Retinal pigment epithelial cell (primary cell): Measurements from ENCODE around the gene CTDSPL.

ENCODE experiments used
- DNase-seq: peaks from one replicate; pipeline ENCODE4 v3.0.0-alpha.2; 2010; ENCODE audit warnings: low read depth
- H3K4me3 ChIP-seq: 2 replicates; pipeline ENCODE4 v1.5.1; 2011; ENCODE audit warnings: mild to moderate bottlenecking, low read length, control low read depth, moderate library complexity
- CTCF ChIP-seq: conservative IDR thresholded peaks from 2 replicates; pipeline ENCODE4 v1.5.1; 2011; ENCODE audit warnings: low read depth, low read length, control low read depth, inconsistent platforms

The CTDSPL gene

GRCh38 chr3:37826933-37827332, 34.7 kb upstream of the CTDSPL start:
- no peak for TF ChIP-seq CTCF
- no peak overlapping the region for H3K4me3 ChIP-seq
- no peak for DNase-seq

- no peak for TF ChIP-seq CTCF
- no peak for DNase-seq
- H3K4me3 ChIP-seq = no peak overlapping the region
Observed at GRCh38 chr3:37832480-37832879, 29.2 kb upstream of the CTDSPL start.

DNA sequence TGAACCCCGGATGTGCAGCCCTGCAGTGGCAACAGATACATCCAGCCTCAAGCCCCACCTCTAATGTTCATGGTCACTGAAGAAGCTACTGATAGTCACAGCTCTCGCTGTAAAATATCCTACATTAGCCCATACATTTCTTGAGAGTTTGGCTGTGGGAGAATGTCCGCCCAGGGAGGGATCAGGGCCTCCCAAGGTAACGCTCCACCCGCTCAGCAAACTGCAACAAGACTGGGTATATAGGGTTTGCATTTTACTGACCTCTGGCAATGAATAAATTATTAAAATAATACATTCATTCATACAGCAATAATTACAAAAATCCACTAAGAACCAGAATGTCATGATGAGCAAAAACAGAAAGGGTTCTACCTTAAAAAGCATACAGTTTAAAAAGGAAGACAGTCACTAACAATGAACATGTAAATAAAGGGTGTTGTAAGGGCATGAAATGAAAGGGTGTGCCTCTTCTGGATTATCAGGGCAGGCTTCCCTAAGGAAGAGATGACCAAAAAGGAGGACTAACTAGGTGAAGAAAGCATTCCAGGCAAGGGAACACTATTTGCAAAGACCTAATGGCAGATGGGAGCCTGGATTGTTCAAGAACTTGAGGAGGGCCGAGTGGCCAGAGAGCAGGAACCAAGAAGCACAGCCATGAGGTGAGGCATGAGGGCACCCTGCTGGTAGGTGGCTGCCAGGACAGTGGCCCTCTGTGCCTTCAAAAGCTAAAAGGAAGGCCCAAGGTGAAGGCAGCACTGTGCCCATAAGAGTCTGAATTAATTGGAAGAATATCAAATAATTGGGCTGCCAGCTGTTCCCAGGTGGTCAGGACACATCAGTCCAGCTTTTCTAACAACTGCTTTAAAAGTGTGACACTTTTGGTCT, 28.1 kb upstream of the CTDSPL start:
- peak; percentile 28 for TF ChIP-seq CTCF
- DNase-seq = no peak
- no peak overlapping the region for H3K4me3 ChIP-seq

GRCh38 chr3:37836589-37836988, 25.1 kb upstream of the CTDSPL start:
- no peak for DNase-seq
- no peak overlapping the region for H3K4me3 ChIP-seq
- no peak for TF ChIP-seq CTCF

DNA sequence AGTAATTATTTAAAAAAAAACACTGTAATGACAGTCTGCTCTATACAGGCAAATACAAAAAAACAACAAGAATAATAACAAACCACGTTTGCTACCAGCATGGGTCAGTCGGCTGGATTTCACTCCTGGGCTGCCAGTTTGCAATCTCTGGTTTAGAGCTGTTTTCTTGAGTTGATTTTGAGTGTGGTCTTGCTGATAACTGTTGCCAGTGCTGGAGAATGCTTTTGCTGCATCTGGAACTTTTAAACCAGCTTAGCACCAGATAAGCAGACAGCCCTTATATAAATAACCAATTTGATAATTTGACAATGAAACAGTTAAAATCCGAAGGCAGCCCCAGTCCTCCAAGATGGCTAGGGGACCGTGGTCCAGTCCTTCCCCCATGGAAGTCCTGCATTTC, 14.0 kb upstream of the CTDSPL start:
- no peak for DNase-seq
- TF ChIP-seq CTCF = no peak

GRCh38 chr3:37849146-37849923, 12.3 kb upstream of the CTDSPL start:
- DNase-seq = no peak
- TF ChIP-seq CTCF = no peak
- H3K4me3 ChIP-seq = no peak overlapping the region

More for the DNA sequence above, 14.0 kb upstream of the CTDSPL start:
- no peak overlapping the region for H3K4me3 ChIP-seq
